IPS-18c (cell line): ENCODE data around the gene FBXO31.

Experiments used
- H3K4me3 ChIP-seq: 2 replicates; pipeline ENCODE4 v1.7.0; 2013; ENCODE audit warnings: low read depth, mild to moderate bottlenecking, low read length, moderate library complexity; ENCODE audit not compliant: insufficient read depth
- H3K9me3 ChIP-seq: one replicate; pipeline ENCODE4 v1.6.1; 2013; ENCODE audit warnings: mild to moderate bottlenecking, low read length, moderate library complexity; ENCODE audit not compliant: control insufficient read depth, insufficient read depth

Gene FBXO31

DNA sequence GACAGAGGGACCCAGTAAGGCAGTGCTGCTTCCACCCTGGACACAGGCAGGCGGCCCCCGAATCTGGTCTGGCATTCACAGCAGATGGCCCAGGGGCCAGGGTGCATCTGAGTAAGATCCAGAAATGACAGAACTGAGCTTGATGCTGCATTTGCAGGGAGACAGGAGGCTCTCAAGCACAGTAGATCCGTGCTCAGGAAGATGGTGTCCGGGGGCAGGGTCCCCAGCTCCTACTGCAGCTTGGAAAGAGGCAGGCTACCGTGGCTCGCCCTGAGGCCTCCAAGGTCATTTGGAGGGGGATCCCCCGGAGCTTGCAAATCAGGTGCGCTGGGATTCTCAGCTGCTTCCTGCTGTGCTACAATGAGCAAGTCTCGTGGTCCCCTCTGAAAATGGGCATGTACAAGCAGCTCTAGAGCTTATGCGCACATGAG is 68.6 kb downstream of the FBXO31 start:
- no peaks in the 10 kb centered on the region for H3K9me3 ChIP-seq
- H3K4me3 ChIP-seq, result no peak overlapping the region

GRCh38 chr16:87312008-87312407 is 71.6 kb downstream of the FBXO31 start:
- Histone ChIP-seq H3K9me3 (no peaks in the 10 kb centered on the region), H3K4me3 (no peak overlapping the region)

GRCh38 chr16:87311387-87311786 is 72.2 kb downstream of the FBXO31 start:
- Histone ChIP-seq H3K9me3 (no peaks in the 10 kb centered on the region), H3K4me3 (no peak overlapping the region)

DNA sequence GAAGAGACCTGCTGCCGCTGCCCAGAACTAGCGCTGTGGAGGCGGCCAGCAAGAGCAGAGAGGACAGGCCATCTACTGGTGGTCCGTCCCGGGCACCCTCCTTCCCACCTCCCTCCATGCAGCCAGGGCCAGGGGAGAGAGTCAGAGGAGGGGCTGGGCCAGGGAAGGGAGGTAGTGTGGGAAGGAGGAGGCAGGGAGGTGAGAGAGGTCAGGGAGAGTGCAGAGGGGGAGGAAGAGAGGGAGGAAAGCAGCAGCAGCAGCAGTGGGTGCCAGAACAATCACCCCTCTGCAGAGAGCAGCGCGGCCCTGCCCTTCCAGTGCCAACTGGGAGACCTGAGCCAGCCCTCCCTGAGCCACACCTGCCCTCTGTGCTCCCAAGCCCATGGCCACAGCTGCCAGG is 73.0 kb downstream of the FBXO31 start:
- Histone ChIP-seq H3K4me3 (no peak overlapping the region), H3K9me3 (no peaks in the 10 kb centered on the region)

- no peak overlapping the region for H3K4me3 ChIP-seq
- no peaks in the 10 kb centered on the region for H3K9me3 ChIP-seq
These were observed 73.7 kb downstream of the FBXO31 start for GRCh38 chr16:87309620-87310525.

DNA sequence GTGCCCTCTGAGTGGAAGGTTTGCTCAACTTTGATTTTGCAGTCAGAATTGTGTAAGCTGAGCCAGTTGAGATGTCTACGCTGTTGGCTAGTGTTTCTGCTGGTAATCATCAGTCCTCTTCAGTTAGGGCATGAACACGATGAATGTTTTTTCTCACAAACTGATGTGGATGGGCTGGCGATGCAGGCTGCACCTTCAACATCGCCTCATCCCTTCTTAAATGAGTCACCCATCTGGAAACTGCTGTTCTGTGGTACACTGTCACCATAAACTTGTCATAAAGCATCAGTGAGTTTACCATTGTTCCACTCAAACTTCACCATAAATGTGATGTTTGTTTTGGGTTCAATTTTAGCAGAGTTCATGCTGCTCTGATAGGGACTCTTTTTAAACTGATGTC is 74.8 kb downstream of the FBXO31 start:
- H3K9me3 ChIP-seq, result no peaks in the 10 kb centered on the region
- H3K4me3 ChIP-seq, result no peak overlapping the region

DNA sequence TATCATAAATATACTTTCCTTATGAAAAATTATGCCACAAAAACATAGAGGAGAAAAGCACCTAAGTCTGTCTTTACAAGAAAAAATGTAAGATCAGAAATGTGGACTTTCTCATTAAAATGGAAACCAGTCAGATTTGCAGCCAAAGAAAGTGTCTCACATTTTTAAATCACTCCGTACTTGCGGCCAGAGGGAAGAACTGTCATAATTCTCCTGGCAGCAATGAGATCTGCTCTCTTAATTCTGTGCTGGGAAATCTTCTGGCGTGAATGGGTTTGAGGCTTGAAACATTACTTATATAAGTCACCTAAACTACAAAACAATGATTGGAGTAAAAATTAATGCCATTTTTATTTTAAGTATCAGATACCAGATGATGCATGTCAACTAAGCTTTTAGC is 77.1 kb downstream of the FBXO31 start:
- Histone ChIP-seq H3K4me3 (no peak overlapping the region), H3K9me3 (no peaks in the 10 kb centered on the region)

DNA sequence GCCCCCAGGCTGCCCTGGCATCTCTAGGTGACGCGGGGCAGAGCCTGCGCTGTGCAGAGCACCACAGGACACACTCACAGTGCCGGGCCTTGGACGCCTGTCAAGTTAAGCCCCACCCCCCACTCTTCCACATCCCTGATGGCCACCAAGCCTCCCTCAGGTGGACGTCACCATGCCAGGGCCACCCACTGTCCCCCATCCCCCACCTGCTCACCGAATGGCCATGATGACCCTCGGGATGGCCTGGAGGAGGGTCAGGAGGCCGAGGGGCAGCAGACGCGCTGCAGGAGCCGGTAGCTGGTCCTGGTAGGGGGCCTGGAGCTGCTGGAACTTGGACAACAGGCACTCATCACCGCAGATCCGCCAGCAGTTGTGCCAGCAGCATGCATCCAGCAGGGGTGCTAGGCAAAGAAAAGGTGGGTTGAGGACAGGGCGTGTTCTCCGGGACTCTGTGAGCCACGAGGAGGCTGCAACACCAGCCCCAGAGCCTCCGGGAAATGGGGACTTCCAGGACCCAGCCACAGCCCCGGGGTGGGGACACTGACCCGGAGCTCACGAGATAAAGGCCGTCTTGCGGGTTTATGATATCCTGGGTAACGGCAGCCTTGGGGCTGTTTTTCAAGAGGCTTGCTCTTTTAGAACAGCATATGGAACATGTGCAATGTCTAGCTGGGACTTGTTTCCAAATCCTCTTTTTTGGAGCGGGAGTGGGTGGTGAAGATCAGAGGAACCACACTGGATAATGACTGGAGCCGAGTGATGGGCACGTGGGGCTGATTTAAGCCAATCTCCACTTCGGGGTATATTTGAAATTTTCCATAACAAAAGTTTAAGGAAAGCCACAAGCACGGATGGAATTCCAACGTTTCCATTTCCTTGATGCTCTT is 77.8 kb downstream of the FBXO31 start:
- Histone ChIP-seq H3K9me3 (no peaks in the 10 kb centered on the region), H3K4me3 (no peak overlapping the region)

DNA sequence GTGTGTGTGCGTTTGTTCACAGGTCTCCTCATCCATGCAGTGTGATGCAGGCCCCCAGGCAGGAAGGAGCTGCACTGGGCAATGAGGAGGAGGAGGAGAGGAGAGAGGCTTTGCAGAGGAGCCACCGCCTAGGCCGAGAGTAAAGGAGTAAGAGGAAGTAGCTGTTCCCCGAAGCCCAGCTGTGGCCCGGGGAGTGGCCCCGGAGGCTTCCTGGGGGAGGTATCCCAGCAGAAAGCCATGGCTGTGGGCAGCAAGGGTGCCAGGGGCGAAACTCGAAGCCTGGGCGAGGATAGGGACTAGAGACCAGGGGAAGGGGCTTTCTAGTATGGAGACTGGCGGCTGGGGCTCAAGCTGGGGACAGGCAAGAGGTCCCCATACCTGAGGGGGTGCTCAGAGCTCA is 78.6 kb downstream of the FBXO31 start:
- Histone ChIP-seq H3K4me3 (no peak overlapping the region), H3K9me3 (no peaks in the 10 kb centered on the region)

GRCh38 chr16:87303962-87304521 is 79.5 kb downstream of the FBXO31 start:
- no peak overlapping the region for H3K4me3 ChIP-seq
- no peaks in the 10 kb centered on the region for H3K9me3 ChIP-seq

GRCh38 chr16:87303431-87303930 is 80.1 kb downstream of the FBXO31 start:
- Histone ChIP-seq H3K9me3 (no peaks in the 10 kb centered on the region), H3K4me3 (no peak overlapping the region)

GRCh38 chr16:87298857-87299465 is 84.6 kb downstream of the FBXO31 start:
- no peaks in the 10 kb centered on the region for H3K9me3 ChIP-seq
- no peak overlapping the region for H3K4me3 ChIP-seq

DNA sequence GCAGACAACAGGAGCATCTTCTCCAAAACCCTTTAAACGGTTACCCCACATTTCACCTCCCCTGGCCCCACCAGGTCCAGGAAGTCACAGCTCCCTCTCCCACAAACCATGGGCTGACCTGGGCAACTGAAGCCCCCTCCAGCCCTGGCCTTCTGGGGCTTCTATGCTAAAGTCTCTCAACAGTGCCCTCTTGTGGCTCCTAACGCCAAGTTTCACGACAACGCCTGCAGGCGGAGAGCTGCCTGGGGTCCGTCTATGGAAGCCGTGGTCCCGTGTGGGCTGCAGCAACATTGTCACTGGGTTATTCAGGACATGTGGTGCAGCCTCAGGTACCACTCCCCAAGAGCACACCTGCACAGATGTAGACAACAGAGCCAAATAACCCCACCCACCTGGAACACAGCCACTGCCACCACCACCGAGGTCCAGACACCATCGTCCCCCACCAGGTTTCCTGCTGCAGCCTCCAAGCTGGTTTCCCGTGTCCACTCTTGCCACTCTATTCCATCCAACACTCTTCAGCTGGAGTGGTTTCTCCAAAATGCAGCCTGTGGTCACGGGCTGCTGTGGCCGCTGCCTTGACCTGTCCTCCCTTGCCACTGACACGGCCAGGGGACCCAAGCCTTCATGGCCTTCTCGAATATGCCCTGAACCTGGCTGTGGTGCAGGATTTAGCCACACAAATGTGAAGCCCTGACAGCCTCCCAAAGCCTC is 85.5 kb downstream of the FBXO31 start:
- Histone ChIP-seq H3K4me3 (no peak overlapping the region), H3K9me3 (no peaks in the 10 kb centered on the region)

- H3K4me3 ChIP-seq, result no peak overlapping the region
- no peaks in the 10 kb centered on the region for H3K9me3 ChIP-seq
These were observed 86.2 kb downstream of the FBXO31 start for GRCh38 chr16:87297407-87297806.

DNA sequence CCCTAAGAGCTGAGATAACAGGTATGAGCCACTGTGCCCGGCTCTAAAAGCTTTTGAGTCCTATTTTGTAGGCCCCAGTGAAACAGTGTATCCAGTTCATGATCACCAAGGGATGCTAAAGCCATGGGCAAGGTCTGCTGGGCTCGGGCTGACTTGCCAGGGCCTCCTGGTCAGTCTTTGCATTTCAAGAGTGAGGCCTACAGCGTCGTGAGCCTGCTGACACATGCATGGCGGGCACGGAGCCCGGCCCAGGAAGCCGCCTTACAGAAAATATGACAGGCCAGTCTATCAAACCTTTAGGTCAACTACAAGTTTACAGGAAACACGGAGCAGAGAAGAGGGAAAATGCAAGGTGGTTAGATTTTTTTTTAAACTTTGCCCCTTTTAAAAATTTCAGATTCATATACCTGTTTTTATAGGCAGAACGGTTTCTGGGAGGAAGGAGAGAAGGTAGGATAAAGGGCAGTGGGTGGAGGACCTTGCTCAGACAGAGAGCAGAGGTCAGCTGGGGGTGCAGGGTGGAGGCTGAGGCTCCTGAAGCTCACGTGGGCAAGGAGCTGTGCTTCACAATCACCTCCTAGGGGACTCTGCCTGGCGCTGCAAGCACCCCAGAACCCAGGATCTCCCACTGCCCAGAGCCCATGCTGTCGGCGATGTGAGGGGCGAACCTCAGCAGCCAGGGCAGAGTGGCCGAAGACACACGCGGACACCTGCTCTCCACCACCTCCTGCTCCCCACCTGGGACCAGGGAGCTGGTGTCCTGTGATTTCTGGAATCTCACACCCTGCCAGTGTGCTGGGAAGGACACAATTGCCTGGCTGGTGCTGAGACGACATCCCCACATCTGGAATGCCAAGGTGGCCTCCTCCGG is 87.7 kb downstream of the FBXO31 start:
- H3K4me3 ChIP-seq, result no peak overlapping the region
- H3K9me3 ChIP-seq, result no peaks in the 10 kb centered on the region

DNA sequence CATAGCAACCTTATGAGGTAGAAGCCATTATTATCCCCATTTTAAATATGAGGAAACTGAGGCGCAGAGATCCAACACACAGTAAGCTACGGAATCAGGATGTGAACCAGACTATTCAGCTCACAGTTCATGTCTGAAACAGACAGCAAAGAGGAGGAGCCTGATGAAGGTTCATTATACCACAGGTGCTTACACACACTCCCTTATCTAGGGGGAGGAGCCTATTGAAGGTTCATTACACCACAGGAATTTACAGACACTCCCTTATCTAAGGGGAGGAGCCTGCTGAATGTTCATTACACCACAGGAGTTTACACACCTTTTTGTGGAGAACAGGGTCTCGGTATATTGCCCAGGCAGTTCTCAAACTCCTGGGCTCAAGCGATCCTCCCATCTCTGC is 88.3 kb downstream of the FBXO31 start:
- Histone ChIP-seq H3K9me3 (no peaks in the 10 kb centered on the region), H3K4me3 (no peak overlapping the region)
